Esophagus squamous epithelium (tissue), 5 donors: ENCODE measurements around the gene DMRT1. TPM values are rescaled to one million over a fixed set of nuclear protein-coding genes. Genes with fewer than 3 reads are reported as not detected.

Experiments used
- DNase-seq: peaks from one replicate; lab custom pipeline; 2025; lab: John Stamatoyannopoulos, UW
- H3K27ac ChIP-seq, 4 donors: fragments of 200-600 bp; sonication (generic); one replicate each; pipeline ENCODE4 v1.5.1; 2016 to 2019; ENCODE audit warnings: mild to moderate bottlenecking in 1 of 4
- H3K27me3 ChIP-seq, 4 donors: fragments of 200-600 bp; sonication (generic); 1 replicate in 3 of 4; 2 replicates in 1 of 4; pipeline versions ENCODE4 v1.5.1 to v1.6.0; 2017 to 2021; ENCODE audit warnings: antibody characterized with exemption in 1 of 4
- H3K36me3 ChIP-seq, 3 donors: fragments of 200-600 bp; sonication (generic); one replicate each; pipeline ENCODE4 v1.5.1; 2016 to 2019
- H3K4me1 ChIP-seq, 3 donors: fragments of 200-600 bp; sonication (generic); one replicate each; pipeline ENCODE4 v1.5.1; 2017 to 2019
- H3K4me3 ChIP-seq, 4 donors: fragments of 200-600 bp; sonication (generic); 1 replicate in 3 of 4; 2 replicates in 1 of 4; pipeline ENCODE4 v1.5.1; 2016 to 2019; ENCODE audit warnings: mild to moderate bottlenecking in 2 of 4, moderate library complexity in 1 of 4
- H3K9me3 ChIP-seq, 3 donors: fragments of 200-600 bp; sonication (generic); one replicate each; pipeline ENCODE4 v1.5.1; 2016 to 2019
- POLR2A ChIP-seq, 4 donors: fragments of 450-650 bp; IDR thresholded peaks; one replicate each; pipeline ENCODE4 v1.6.1; 2017; ENCODE audit warnings: antibody characterized with exemption in 4 of 4, mild to moderate bottlenecking in 4 of 4, moderate library complexity in 3 of 4
- WGBS, 2 donors: methylation state at CpG; one replicate each; pipeline ENCODE4 v1.1.5; 2018; 5-methylcytosine and 5-hydroxymethylcytosine counted together
- intact Hi-C: fragments of 100-400 bp; cut with DNase I; formaldehyde crosslinking; loops from one replicate; pipeline ENCODE4 v1.15.0; 2022
- total RNA-seq, 4 donors: library from RNA; depleted of rRNA; stranded (reverse); fragments of >200 nt; gene quantifications; one replicate each; pipeline ENCODE4 v1.1.0, GENCODE V29; 2016
- TF ChIP-seq, protein P1 (sequence below), 6 experiments: fragments of 450-650 bp in 4 of 6; fragments of 200-600 bp in 2 of 6; sonication (generic) in 2 of 6; IDR thresholded peaks; one replicate each; pipeline ENCODE4 v1.5.1; 2016 to 2019; ENCODE audit warnings: antibody characterized with exemption in 6 of 6, mild to moderate bottlenecking in 4 of 6, moderate library complexity in 4 of 6
- donor health status: DM: yes; HTN: yes; CAD: no.

Gene DMRT1
- total RNA-seq, 4 donors from 2014 or later: not detected

DNA sequence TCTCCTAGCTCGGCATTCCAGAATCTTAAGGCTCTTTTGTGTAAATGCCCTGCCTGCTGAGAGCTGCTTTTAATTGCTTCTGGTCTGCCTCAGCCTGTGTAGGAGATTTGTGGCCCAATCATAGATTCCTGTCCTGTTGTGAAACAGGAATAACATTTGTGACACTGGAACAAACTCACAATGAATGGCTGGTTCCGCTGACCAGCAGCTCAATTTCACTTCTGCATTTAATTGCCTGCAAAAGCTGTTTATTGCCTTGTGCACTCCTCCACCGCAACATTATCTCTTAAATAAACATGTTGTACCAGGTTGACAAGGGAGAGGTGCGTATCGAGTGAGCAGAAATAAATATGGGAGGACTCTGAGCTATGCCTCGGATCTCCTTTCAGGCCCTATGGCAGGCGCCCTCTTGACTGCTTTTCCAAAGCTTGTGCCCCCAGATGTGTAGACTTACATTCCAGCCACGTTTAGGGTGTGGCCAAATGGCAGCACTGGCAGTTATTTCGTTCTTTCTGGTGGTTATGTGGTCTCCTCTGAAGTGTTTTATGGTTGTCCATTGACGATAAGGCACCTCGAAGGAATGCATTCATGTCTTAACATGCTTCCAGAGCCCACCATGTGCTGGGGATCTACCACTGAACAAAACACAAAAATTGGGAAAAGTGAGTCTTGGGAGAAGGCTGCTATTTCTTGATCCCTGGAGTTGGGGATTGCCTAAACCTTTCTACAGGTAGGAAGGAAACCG, 58.1 kb downstream of the DMRT1 start:
- intact Hi-C loops: no loop called here
- no peaks in the 10 kb centered on the region for H3K9me3 ChIP-seq
- H3K4me3 ChIP-seq: no peak overlapping the region
- H3K27me3 ChIP-seq: peaks cover 0 to 52% (median 0%) of the 10 kb centered on the region in 4 donors
- WGBS, 2 donors: 58 to 61% methylated on average over 11 of the region's 12 CpGs
- no peaks in the 10 kb centered on the region for H3K4me1 ChIP-seq
- DNase-seq: no peak
- TF ChIP-seq, protein P1, sequence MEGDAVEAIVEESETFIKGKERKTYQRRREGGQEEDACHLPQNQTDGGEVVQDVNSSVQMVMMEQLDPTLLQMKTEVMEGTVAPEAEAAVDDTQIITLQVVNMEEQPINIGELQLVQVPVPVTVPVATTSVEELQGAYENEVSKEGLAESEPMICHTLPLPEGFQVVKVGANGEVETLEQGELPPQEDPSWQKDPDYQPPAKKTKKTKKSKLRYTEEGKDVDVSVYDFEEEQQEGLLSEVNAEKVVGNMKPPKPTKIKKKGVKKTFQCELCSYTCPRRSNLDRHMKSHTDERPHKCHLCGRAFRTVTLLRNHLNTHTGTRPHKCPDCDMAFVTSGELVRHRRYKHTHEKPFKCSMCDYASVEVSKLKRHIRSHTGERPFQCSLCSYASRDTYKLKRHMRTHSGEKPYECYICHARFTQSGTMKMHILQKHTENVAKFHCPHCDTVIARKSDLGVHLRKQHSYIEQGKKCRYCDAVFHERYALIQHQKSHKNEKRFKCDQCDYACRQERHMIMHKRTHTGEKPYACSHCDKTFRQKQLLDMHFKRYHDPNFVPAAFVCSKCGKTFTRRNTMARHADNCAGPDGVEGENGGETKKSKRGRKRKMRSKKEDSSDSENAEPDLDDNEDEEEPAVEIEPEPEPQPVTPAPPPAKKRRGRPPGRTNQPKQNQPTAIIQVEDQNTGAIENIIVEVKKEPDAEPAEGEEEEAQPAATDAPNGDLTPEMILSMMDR (IDR thresholded peaks at IDR 0.05): no peak
- no peak for TF ChIP-seq POLR2A (IDR thresholded peaks at IDR 0.05)
- no peaks in the 10 kb centered on the region for H3K36me3 ChIP-seq
- no peak overlapping the region for H3K27ac ChIP-seq

DNA sequence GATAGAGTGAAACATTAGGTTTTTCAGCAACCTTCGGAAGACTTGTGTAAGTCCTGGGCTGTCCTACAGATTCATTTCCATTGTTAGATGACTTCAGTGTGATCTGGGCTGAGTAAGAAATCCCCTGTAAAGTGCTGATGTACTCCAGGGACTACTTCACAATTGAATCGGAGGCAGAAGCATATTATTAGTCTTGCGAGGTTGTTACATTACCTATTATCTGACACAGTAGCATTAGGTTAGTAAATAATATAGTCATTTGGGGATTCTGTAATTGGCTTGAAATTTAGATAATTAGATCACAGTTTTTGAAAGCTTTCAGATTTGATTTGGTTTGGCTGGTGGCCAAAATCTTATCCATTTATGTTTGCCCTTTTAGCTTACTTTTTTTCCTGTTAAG, 62.4 kb downstream of the DMRT1 start:
- no peak for TF ChIP-seq POLR2A (IDR thresholded peaks at IDR 0.05)
- TF ChIP-seq, protein P1 (IDR thresholded peaks at IDR 0.05): no peak
- Histone ChIP-seq H3K4me1 (no peaks in the 10 kb centered on the region), H3K4me3 (no peak overlapping the region), H3K36me3 (no peaks in the 10 kb centered on the region), H3K9me3 (no peaks in the 10 kb centered on the region), H3K27me3 (peaks cover 0 to 87% (median 2%) of the 10 kb centered on the region in 4 donors), H3K27ac (no peak overlapping the region)
- DNase-seq: no peak
- 84 to 86% methylated on average over 3 of the region's 3 CpGs for WGBS, 2 donors
- intact Hi-C loops: no loop called here

DNA sequence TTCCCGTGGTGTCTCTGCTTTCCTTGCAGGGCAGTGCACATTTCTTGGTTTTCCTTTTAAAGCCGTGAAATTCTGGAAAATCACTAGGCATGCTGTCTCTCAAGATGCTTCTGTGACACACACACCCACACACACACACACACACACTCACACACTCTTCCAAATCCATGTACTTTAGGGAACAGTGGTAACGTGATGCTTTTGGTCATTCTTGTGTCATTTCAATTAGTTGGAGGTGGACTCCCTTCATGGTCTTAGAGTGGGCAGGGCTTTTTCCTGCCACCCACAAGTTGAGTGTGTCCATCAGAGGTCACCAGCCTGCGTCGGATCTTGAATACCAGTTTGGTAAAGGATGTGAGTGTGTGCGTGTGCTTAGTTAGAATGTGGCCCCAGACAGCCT, 64.4 kb downstream of the DMRT1 start:
- Histone ChIP-seq H3K36me3 (no peaks in the 10 kb centered on the region), H3K27ac (no peak overlapping the region), H3K4me3 (no peak overlapping the region), H3K9me3 (no peaks in the 10 kb centered on the region), H3K27me3 (peaks cover 0 to 94% (median 2%) of the 10 kb centered on the region in 4 donors), H3K4me1 (no peaks in the 10 kb centered on the region)
- WGBS, 2 donors: 57 to 66% methylated on average over 6 of the region's 6 CpGs
- intact Hi-C loops: no loop called here
- no peak for TF ChIP-seq POLR2A (IDR thresholded peaks at IDR 0.05)
- TF ChIP-seq, protein P1 (IDR thresholded peaks at IDR 0.05): no peak
- no peak for DNase-seq

DNA sequence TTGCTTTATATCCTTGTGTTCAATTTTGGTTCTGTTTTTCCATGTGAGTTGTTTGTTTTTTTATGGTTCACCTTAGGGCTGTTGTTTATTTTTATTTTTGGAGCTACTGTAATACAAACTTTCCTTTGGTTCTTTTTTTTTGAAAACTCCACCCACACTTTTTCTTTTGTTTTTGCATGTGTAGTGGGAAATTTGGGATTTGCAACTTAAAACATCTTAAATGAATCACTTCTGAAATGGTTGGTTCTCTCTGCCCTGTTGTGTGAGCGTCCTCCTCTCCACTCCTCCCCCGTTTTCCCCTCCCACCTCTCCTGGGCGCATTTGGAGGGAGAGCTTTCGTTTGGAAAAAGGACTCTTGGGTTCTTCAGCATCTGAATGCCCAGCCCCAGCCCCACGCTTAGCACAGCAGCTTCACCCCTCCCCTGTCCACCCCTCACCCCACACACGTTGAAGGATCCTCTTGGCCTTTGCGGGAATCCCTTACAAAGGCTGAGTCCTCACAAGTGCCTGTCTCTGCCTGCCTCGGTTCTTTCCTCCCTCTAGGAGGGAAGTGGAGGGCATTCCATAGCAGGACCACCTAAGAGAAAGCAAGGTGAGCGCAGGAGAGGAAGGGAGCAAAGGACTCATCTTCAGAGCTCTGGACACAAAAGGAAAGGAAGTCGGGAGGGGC, 67.2 kb downstream of the DMRT1 start:
- Histone ChIP-seq H3K27ac (no peak overlapping the region), H3K4me3 (no peak overlapping the region), H3K36me3 (no peaks in the 10 kb centered on the region), H3K4me1 (no peaks in the 10 kb centered on the region), H3K9me3 (no peaks in the 10 kb centered on the region), H3K27me3 (peaks cover 0 to 71% (median 2%) of the 10 kb centered on the region in 4 donors)
- no peak for DNase-seq
- intact Hi-C loops: no loop called here
- 44 to 53% methylated on average over 8 to 10 of the region's 10 CpGs for WGBS, 2 donors
- TF ChIP-seq, protein P1 (IDR thresholded peaks at IDR 0.05): no peak
- TF ChIP-seq POLR2A (IDR thresholded peaks at IDR 0.05): no peak

DNA sequence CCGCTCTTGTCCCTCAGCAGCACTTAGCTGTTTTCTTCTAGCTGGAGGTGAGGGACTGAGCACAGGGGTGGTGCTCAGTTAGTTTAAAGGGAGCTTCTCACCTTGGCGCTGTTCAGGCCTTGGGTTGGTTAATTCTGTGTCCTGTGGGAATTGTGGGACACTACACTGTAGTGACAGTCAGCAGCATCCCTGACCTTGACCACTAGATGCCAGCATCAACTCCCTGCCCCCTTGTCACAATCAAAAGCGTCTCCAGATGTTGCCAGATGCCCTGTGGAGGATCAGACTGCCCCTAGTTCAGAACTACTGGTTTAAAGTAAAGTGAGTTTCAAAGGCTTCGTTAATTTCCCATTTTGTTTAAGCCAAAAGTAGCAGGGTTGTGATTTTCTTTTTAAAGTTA, 69.5 kb downstream of the DMRT1 start:
- Histone ChIP-seq H3K36me3 (no peaks in the 10 kb centered on the region), H3K27ac (no peak overlapping the region), H3K4me3 (no peak overlapping the region), H3K4me1 (no peaks in the 10 kb centered on the region), H3K9me3 (no peaks in the 10 kb centered on the region), H3K27me3 (peaks cover 0 to 59% (median 2%) of the 10 kb centered on the region in 4 donors)
- intact Hi-C loops: no loop called here
- TF ChIP-seq POLR2A (IDR thresholded peaks at IDR 0.05): no peak
- TF ChIP-seq, protein P1 (IDR thresholded peaks at IDR 0.05): no peak
- DNase-seq: no peak
- 60 to 80% methylated on average over 4 of the region's 4 CpGs for WGBS, 2 donors
